K562 (cell line): ENCODE measurements around the gene FPR1. TPM values are rescaled to one million over a fixed set of nuclear protein-coding genes. Genes with fewer than 3 reads are reported as not detected.
A peak's percentile ranks its signal among the peaks of the same experiment; 100 is the strongest.

ENCODE experiments used
- CTCFL ChIP-seq: IDR thresholded peaks from 2 replicates; pipeline ENCODE4 v1.6.1; 2011; ENCODE audit warnings: borderline replicate concordance, low read depth, mild to moderate bottlenecking, moderate library complexity, low read length; ENCODE audit not compliant: insufficient read depth, poor library complexity, severe bottlenecking
- E4F1 ChIP-seq: fragments of 250-450 bp; sonication (Bioruptor Pico); IDR thresholded peaks from 2 replicates; pipeline ENCODE4 v1.5.0; 2021; ENCODE audit warnings: mild to moderate bottlenecking, borderline replicate concordance
- GTF2E2 ChIP-seq: fragments of 200-800 bp; sonication (Bioruptor generic); IDR thresholded peaks from 2 replicates; pipeline ENCODE4 v1.6.1; 2016; ENCODE audit warnings: missing genetic modification characterization, missing compliant biosample characterization
- HMBOX1 ChIP-seq: sonication (generic); IDR thresholded peaks from 2 replicates; pipeline ENCODE4 v1.6.1; 2016
- MYC ChIP-seq, 2 experiments: fragments of 250-450 bp in 1 of 2; sonication (Bioruptor Pico) in 1 of 2; IDR thresholded peaks; 2 replicates each; pipeline versions ENCODE4 v1.5.1 to v1.6.1; 2012 to 2021; ENCODE audit warnings: low read depth in 2 of 2, borderline replicate concordance in 1 of 2, improper control_type of control experiment in 1 of 2, low read length in 1 of 2, mild to moderate bottlenecking in 1 of 2, moderate library complexity in 1 of 2
- NFIC ChIP-seq: fragments of 450-650 bp; IDR thresholded peaks from 2 replicates; pipeline ENCODE4 v1.6.1; 2017; ENCODE audit warnings: mild to moderate bottlenecking, inconsistent platforms
- NRF1 ChIP-seq, 2 experiments: fragments of 450-650 bp; IDR thresholded peaks in 1 of 2; conservative IDR thresholded peaks in 1 of 2; 2 replicates each; pipeline ENCODE4 v1.6.1; 2014; ENCODE audit warnings: mild to moderate bottlenecking in 2 of 2
- POLR2A ChIP-seq: fragments of 450-650 bp; conservative IDR thresholded peaks from 2 replicates; pipeline ENCODE4 v1.6.1; 2016
- POLR2AphosphoS2 ChIP-seq: IDR thresholded peaks from 2 replicates; pipeline ENCODE4 v1.6.1; 2012; ENCODE audit warnings: low read length, improper control_type of control experiment
- POLR2H ChIP-seq: IDR thresholded peaks from 2 replicates; pipeline ENCODE4 v1.6.1; 2016; ENCODE audit warnings: missing genetic modification characterization, low read depth, mild to moderate bottlenecking, control low read depth, missing compliant biosample characterization, moderate library complexity
- PRMT5 ChIP-seq: sonication (generic); formaldehyde crosslinking; IDR thresholded peaks from 2 replicates; pipeline ENCODE4 v1.5.0; 2020; ENCODE audit warnings: missing genetic modification reagents
- RFX5 ChIP-seq: IDR thresholded peaks from 2 replicates; pipeline ENCODE4 v1.6.1; 2011; ENCODE audit warnings: low read depth, mild to moderate bottlenecking, improper control_type of control experiment, low read length
- SRSF9 ChIP-seq: fragments of 200-400 bp; formaldehyde crosslinking; IDR thresholded peaks from 2 replicates; pipeline ENCODE4 v1.6.1; 2017; ENCODE audit warnings: low read depth, low read length, borderline replicate concordance
- ZNF282 ChIP-seq: sonication (generic); formaldehyde crosslinking; IDR thresholded peaks from 2 replicates; pipeline ENCODE4 v1.8.1; 2023; ENCODE audit warnings: missing genetic modification reagents
- ZNF609 ChIP-seq: sonication (generic); formaldehyde crosslinking; IDR thresholded peaks from 2 replicates; pipeline ENCODE4 v1.8.1; 2023; ENCODE audit warnings: missing genetic modification reagents, mild to moderate bottlenecking, borderline replicate concordance
- polyA plus RNA-seq, 8 experiments: library from polyadenylated mRNA; depleted of rRNA in 4 of 8; stranded (reverse) in 5 of 8; unstranded in 3 of 8; fragments of >200 nt; fragmentation: Nextera tagmentation in 2 of 8; fragmentation: Illumina TruSeq in 1 of 8; extraction: Ambion mirVana in 2 of 8; extraction: Trizol in 1 of 8; gene quantifications; 2 replicates each; pipeline versions ENCODE4 v1.2.1 to v1.2.3, GENCODE V29; 2011 to 2014; ENCODE audit warnings: inconsistent platforms in 1 of 8, missing spikeins in 1 of 8
- total RNA-seq, 7 experiments: library from RNA; depleted of rRNA in 6 of 7; stranded (reverse); fragments of >200 nt in 6 of 7; fragmentation: Illumina TruSeq in 2 of 7; extraction: Trizol in 2 of 7; gene quantifications; 2 replicates each; pipeline versions ENCODE4 v1.2.1 to v1.2.3, GENCODE V29; 2011 to 2021; ENCODE audit warnings: low replicate concordance in 1 of 7

FPR1 gene
- total and polyA plus RNA-seq, 9 of the 15 experiments (the other 6 are each of a cell fraction or from before 2014, with no cell fraction given): 0.06 to 0.25 (median 0.14) TPM; not detected in 4

GRCh38 chr19:51702103-51702824 lies 49.4 kb downstream of the FPR1 start (continued):
- TF ChIP-seq ZNF609 (CRISPR knock-in tag): no peak
- no peak for TF ChIP-seq CTCFL
- TF ChIP-seq HMBOX1: peak; percentile 20; the same call in 1 of the 2 replicates
- TF ChIP-seq MYC (IDR thresholded peaks at IDR 0.05; ENCODE audit: low read depth, low read length): 0 out of 2 replicates have a peak, but pooled peaks have one; percentile 8
- TF ChIP-seq MYC (CRISPR knock-in tag; IDR thresholded peaks at IDR 0.05; ENCODE audit: borderline replicate concordance, low read depth): no peak
- TF ChIP-seq PRMT5: no peak
- no peak for TF ChIP-seq RFX5
- TF ChIP-seq E4F1 (CRISPR knock-in tag): no peak
- TF ChIP-seq SRSF9: no peak
- peak; percentile 39; the same call in 1 of the 2 replicates for TF ChIP-seq POLR2H (tag)
- peak; percentile 59 for TF ChIP-seq POLR2A
- TF ChIP-seq NRF1 (conservative IDR thresholded peaks at IDR 0.05 in 1 of 2, IDR thresholded peaks at IDR 0.05 in 1 of 2): 0 out of 4 replicates have a peak, but pooled peaks of 1 of the 2 experiments have one; percentile 19
- no peak for TF ChIP-seq GTF2E2
- TF ChIP-seq NFIC: no peak
- TF ChIP-seq ZNF282: no peak
- peak; percentile 48; the same call in 1 of the 2 replicates for TF ChIP-seq POLR2AphosphoS2
